Stimulated activated CD4-positive, alpha-beta T cell treated with anti-CD3 and anti-CD28 coated beads, Interleukin-2, amount 100 ng/mL, for 4 hours (primary cell): ENCODE results near the gene HES4.
A peak's percentile ranks its signal among the peaks of the same experiment; 100 is the strongest.
"Not testable (repeated sequence)": the region's sequence is repeated elsewhere in the genome, so short reads cannot be mapped to it uniquely, and the experiment has no call there.

Source experiments
- DNase-seq: peaks from one replicate; pipeline ENCODE4 v3.0.0-alpha.2; 2020; ENCODE audit warnings: low read depth

Gene HES4

DNA sequence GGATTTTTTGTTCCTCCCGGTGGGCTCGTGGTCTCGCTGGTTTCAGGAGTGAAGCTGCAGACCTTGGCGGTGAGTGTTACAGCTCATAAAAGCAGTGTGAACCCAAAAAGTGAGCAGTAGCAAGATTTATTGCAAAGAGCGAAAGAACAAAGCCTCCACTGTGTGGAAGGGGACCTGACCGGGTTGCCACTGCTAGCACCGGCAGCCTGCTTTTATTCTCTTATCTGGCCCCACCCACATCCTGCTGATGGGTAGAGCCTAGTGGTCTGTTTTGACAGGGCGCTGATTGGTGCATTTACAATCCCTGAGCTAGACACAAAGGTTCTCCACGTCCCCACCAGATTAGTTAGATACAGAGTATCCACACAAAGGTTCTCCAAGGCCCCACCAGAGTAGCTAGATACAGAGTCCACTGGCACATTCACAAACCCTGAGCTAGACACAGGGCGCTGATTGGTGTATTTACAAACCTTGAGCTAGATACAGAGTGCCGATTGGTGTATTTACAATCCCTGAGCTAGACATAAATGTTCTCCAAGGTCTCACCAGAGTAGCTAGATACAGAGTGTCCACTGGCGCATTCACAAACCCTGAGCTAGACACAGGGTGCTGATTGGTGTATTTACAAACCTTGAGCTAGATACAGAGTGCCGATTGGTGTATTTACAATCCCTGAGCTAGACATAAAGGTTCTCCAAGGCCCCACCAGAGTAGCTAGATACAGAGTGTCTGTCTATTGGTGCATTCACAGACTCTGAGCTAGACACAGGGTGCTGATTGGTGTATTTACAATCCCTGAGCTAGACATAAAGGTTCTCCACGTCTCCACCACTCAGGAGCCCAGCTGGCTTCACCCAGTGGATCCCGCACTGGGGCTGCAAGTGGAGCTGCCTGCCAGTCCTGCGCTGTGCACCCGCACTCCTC, 17.8 kb upstream of the HES4 start:
- DNase-seq: not testable (repeated sequence)

DNA sequence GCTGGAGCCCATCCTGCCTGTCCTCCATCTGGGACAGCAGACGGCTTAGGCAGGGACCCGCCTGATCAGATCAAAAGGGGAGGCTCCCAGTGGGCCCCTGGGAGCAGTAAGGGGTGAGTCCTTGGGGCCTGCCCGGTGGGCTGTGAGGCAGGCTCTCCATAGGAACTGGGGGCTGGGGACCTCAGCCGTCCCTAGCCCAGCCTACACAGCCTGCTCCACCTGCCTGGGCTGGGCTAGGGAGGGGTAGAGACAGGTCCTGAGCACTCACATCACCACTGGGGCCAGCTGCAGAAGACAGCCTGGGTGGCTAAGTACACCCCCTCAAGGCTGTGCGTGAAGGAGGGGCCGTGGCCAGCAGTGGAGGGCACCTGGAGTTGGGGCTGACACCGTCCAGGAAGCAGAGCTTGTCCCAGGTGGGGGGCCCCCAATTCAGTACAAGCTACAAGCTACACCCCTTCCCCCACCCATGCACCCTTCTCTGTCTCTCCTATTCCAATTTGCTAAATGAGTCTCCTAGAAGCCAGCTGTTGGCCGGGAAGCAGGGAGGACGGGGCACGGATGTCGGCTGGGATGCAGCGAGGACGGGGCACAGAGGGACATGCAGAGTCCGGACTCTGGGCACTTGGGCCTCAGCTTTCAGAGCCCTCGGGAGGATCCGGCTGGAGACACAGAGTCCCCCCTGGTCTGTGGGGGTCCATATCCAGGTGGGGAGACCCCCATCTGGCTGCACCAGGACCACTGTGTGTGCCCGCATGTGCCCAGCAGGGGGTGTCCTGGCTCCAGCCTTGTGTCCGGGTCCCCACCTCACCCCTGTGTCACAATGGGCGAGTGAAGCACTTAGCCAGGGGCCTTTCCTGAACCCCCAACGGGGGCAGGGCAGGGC, 15.1 kb upstream of the HES4 start:
- no peak for DNase-seq

- no peak for DNase-seq
These were observed 14.2 kb upstream of the HES4 start for GRCh38 chr1:1013922-1014648.

DNA sequence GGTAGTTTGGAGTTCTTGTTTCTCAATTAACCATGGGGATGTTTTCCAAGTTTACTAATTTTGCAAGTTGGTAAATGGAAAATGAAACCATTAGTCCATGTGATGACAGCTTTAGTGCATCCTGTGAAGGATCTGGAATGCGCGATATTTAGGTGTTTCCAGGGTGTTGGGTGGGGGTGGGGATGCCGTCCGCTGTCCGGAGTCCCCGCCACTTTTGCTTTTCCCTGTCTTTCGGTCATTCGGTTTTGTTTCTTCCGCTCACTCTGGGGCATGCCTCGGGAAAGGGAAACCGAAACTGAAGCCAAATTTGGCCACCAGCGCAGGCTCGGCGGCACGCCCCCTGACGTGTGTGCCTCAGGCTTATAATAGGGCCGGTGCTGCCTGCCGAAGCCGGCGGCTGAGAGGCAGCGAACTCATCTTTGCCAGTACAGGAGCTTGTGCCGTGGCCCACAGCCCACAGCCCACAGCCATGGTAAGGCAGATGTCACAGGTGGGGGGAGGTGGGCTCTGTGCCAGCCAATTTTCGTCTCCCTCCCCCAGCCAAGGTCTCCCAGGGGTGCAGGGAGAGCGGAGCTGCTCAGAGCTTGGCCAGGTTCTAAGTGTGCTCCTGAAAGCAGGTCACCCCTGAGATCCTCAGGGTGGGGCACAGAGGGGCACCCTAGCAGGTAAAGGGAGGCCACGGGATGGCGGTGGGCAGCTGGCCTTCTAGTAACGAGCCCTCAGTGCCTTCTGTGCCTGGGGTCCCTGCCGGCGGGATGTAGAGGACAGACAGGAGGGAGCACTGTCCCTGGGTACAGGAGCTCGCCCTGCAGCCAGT, 13.4 kb upstream of the HES4 start, which contains the start of gene ISG15:
Gene ISG15 (plus strand): TSS at position 393 of the 817 bp plus-strand sequence. CDS start 77 bp downstream, at position 470.
- DNase-seq: peak; percentile 86

DNA sequence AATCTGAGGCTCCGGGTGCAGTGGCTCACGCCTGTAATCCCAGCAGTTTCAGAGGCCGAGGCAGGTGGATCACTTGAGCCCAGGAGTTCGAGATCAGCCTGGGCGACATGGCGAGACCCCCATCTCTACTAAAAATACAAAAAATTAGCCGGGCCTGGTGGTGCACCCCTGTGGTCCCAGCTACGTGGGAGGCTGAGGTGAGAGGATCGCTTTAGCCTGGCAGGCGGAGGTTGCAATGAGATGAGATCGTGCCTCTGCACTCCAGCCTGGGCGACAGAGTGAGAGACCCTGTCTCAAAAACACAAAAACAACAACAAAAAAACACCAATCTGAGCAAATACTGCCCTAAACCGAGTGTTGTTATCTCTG, 12.8 kb upstream of the HES4 start:
- not testable (repeated sequence) for DNase-seq

DNA sequence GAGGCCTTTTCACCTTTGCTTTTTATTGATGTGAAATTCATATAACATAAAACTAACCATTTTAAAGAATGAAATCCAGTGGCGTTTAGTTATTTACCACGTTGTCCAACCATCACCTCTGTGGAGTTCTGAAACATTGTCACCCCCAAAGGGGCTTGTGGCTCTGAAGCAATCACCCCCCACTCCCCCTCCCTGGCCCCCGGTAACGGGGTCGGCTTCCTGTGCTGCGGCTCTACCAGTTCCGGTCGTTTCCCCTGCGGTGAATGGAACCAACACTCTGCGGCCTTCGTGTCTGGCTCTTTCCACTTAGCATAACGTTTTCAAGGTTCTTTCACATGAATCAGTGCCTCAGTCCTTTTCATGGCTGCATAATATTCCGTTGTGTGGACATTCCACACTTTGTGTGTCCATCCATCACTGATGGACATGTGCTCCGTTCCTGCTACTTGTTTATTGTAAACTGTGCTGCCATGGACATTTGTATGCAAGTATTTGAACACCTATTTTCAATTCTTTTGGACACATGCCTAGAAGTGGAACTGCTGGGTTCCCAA, 11.6 kb upstream of the HES4 start:
- no peak for DNase-seq

- DNase-seq: not testable (repeated sequence)
These were observed 10.2 kb upstream of the HES4 start for GRCh38 chr1:1010131-1010530.

DNA sequence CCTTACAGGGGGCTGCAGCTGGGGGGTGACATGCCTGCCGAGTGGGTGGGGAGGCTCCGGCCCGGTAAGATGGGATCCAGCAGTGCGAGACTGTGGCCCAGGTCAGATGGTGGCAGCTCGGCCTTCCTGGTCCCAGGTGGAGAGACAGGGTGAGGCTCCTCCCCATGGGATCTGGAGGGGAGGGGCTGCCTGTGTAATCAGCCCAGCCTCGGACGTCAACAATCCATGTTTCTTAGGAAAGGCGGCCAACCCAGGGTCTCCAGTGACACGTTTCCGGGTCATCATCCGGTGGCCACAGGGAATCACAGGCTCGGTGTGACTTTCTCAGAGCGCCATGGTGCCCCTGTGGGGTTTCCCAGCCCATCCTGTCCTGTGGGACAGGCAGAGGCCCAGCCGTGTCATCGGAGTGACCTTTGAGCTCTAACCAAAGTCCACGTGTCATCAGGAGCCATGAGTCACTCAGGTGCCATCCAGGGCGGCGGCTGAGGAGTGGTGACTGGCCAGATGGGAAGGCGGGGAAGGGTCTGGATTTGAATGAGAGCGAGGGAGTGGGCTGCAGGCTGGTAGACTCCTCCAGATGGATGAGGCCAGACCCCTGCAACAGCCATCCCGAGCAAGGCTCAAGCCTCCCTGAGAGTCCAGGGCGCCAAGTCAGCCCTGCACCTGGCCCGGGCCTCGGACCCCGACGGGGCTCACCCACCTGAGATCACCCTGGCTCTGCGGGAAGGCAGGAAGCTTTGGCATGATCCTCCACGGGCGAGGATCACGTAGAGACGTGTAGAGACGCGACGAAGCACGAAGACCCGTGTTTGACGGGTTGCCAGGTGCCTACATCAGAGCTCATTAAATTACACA, 6.6 kb upstream of the HES4 start:
- DNase-seq: no peak

GRCh38 chr1:1005774-1006304, 5.9 kb upstream of the HES4 start:
- no peak for DNase-seq

DNA sequence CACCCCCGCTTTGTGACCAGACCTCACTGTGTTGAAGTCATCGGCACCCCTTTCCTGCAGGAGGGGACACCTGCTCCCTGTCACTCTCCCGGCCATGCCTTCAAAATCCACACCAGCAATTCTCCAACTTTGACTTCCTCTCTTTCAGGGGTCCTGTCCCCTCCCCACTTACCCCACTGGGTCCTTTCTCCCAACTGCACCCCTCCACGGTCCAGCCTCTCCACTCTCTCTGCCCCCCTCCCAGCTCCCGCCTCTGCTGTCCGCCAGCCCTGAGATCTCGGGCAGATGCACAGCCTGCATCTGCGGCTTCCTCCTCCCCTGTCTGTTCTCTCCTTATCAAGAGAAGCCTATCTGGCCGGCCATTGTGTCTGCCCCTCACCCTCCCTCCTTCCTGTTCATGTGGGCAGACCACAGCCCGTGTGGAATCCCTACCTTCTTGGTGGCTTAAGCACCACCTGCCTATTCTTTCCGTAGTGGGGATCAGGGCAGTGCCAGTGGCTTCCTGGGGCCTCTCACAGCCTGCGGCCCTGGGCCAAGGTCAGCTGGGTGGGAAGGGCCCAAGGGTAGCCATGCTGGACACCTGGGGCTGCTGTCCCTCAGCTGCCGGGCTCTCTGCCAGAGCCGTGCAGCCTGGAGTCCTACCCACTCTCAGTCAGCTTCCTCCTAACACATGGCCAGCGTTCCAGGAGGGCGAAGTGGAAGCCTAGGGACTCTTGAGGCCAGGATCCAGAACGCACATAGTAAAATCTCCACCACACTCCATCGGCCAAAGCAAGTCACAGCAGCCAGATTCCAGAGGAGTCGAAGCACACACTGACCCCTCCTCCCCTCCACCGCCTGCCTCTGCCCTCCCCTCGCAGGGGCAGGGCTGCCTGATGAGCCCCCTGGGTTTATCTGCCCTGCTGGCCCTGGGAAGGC, 5.1 kb upstream of the HES4 start:
- DNase-seq: no peak

DNA sequence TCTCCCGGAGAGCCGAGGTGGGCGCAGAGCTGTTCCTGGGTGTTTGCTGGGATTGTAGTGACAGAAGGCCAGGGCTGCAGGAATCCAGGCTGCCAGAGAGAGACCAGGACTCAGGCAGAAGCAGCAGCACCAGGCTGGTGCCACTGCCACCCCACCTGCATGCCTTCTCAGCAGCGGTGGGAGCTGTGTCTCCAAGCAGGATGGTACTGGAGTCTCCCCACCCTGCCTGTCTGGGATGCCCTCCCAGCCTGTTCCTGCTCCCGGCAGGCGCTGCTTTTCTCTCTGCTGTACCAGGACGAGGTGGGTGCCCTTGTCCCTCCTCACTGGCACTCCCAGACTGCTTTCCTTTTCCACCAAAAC, 4.5 kb upstream of the HES4 start:
- no peak for DNase-seq

DNA sequence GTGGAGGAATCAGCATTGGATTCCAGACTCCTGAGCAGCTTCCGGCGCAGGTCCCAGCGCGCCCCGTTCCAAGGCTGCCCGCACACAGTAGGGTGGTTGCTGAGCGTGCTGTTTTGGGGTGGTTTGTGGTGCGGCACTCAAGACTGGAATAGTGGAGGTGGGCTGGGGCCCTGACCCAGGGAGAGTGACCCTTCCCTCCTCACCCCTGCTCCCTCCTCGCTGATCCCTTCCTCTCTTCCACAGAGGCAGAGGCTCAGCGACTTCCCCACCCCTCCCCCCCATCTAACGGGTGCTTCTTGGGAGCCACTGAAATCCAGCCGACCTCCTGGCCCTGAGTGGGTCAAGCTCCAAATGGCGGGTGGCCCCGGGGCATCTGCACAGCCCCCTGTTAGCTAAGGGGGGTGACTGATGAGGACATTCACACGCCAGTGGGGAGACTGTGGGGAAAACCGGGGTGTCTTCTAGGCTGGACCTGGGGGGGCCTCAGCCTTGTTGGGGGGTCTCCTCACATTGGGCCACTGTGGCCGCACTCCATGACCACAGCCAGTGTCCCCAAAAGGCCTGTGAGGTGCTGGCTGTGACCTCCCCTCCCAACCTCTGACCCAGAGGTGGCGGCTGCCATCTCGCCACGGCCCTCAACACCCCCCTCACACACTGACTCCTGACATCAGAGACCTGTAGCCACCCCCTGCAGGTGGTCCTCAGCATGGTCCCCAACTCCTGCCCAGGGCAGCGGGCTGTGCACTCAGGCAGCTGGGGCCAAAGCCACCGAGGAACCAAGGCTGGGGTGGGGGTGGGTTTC, 3.9 kb upstream of the HES4 start:
- no peak for DNase-seq

DNA sequence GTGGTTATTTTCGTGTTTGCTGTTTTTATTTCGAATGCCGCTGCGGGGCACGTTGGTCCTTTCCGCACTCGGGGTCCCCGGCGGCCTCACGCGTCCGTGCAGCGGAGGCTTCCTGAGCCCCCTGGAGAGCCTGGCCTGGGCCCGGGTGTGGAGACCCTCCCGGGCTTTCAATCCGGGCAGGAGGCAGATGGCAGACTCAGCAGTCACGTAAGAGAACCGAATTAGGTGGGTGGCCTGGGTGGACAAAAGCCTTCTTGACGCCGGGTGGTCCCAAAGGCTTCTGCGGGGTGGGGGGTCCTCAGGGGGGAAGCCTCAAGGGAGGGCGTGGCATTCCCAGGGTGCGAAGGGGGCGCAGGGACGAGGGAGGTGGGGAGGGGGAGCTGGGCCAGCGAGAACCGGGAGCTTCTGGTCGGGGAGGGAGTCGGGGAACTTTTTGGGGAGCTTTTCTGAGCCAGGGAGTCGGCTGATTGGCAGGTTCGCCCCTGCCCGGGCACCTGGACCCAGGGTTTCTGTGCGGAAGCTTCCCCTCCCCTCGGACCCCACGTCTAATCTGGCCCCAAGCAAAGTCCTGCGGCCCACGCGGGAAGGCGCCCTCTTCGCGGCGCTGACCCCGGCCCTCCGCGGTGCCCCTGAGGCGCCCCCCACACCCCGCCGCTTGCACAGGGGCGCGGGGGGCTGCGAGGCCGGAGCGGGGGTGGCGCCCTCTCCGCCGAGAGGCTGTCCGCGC, 1.3 kb upstream of the HES4 start:
- no peak for DNase-seq

- DNase-seq: peak; percentile 69
These were observed 610 bp upstream of the HES4 start for GRCh38 chr1:1000357-1001056.

- DNase-seq: no peak
These were observed 737 bp downstream of the HES4 start for GRCh38 chr1:998995-999724.

DNA sequence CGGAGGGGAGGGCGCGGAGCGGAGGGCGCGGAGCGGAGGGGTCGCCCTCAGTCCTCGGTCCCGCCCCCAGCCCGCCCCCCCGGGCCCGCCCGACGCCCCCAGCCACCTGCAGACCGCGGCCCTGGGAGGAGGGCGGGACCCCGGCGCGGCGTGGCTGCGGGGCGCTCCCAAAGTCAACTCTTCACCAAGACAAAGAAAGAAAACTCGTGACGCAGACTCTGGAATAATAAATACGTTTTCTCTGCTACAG, 1.2 kb downstream of the HES4 start:
- no peak for DNase-seq
